NT2/D1 (cell line): ENCODE data around the gene CR1.

Source experiments
- DNase-seq: peaks from one replicate; pipeline ENCODE4 v3.0.0-alpha.2; 2011; ENCODE audit warnings: low read depth, low spot score
- H3K27me3 ChIP-seq: 2 replicates; pipeline ENCODE4 v1.6.0; 2011; ENCODE audit warnings: mild to moderate bottlenecking; ENCODE audit not compliant: insufficient read length, insufficient read depth
- H3K36me3 ChIP-seq: 2 replicates; pipeline ENCODE4 v1.6.1; 2011; ENCODE audit warnings: mild to moderate bottlenecking, low read length, mixed read lengths; ENCODE audit not compliant: insufficient read depth, insufficient read length
- H3K4me1 ChIP-seq: 2 replicates; pipeline ENCODE4 v1.5.1; 2011; ENCODE audit not compliant: insufficient read depth, insufficient read length
- H3K4me3 ChIP-seq: 2 replicates; pipeline ENCODE4 v1.5.1; 2011; ENCODE audit warnings: low read depth; ENCODE audit not compliant: insufficient read length
- H3K9ac ChIP-seq: 2 replicates; pipeline ENCODE4 v1.6.0; 2011; ENCODE audit warnings: low read depth; ENCODE audit not compliant: insufficient read length
- H3K9me3 ChIP-seq: 2 replicates; pipeline ENCODE4 v1.5.1; 2011; ENCODE audit warnings: mild to moderate bottlenecking, low read length; ENCODE audit not compliant: insufficient read depth
- SUZ12 ChIP-seq: IDR thresholded peaks from 2 replicates; pipeline ENCODE4 v1.6.1; 2011; ENCODE audit not compliant: insufficient read length, insufficient read depth; ENCODE audit errors: extremely low read depth
- YY1 ChIP-seq: IDR thresholded peaks from 2 replicates; pipeline ENCODE4 v1.6.1; 2011; ENCODE audit not compliant: insufficient read length, insufficient read depth
- ZNF274 ChIP-seq: IDR thresholded peaks from 2 replicates; pipeline ENCODE4 v1.6.1; 2011; ENCODE audit warnings: mild to moderate bottlenecking, low read depth, low read length

The CR1 gene

DNA sequence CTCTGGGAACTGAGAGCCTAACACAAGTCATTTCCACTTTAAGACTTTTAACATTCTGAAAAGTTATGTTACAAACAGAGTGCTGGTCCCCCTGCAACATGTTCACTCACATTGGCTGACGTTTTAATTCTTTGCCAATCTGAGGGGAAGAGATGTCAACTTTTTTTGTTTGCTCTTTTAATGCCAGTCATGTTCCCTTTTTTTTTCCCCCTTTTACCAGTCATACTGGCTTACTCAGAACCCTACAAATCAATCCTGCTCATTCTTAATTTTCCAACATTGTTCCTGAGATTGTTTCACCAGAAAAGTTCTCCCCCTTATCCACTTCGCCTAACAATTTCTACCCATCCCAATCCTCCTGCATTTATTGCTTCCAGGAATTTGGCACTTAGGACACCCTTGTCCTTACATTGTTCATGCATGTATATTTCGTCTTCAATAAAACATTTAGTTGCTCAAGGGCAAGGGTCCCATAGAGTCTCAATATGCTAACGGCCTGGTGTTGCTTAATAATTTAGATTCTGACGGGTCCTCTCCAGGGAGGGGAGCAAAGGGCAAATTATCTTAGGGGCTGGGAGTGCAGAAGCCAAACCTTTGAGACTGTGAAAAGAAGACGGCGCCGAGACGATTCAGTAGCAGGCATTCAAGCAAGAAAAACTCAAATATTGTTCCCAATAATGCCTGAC, 148.4 kb downstream of the CR1 start:
- H3K27me3 ChIP-seq, result no peaks in the 10 kb centered on the region
- H3K4me3 ChIP-seq, result no peak overlapping the region
- no peak for TF ChIP-seq SUZ12
- TF ChIP-seq ZNF274, result no peak
- TF ChIP-seq YY1, result no peak

DNA sequence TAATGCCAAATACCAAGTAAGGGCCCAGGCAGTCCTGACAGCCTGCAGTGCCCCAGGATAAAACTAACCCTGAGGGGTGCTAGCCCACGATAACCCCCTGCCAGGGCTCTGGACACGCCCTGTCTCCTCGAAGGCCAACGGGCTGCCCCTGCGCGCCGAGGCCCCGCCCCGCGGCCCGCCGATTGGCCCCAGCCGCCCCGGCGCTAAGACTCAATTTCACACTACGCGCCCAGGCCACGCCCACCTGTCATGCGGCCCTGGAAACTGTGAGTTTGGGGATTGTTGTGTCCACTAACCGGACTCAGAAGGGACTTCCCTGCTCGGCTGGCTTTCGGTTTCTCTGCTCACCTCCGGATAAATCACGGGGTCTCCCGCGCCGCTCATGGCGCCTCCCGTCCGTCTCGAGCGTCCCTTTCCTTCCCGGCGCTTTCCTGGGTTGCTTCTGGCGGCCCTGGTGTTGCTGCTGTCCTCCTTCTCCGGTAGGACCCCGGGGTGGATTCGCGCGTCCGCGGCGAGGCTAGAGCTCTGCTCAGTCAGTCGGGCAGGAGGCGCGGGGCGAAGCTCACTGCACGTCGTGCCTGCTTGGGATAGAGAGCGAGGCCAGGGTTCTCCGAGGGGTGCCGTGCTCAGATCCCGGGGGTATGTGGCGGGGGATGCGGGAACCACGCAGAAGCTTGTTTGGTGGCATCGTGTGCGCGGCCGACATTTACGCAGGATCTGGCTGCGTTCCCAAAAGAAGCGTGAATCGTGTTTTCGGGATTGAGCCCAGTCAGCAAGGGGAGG, 149.1 kb downstream of the CR1 start, which contains the start of gene CR1L:
Gene CR1L, plus strand, starts transcription at position 282 of the 783 bp plus-strand sequence. Its CDS starts 101 bp downstream, at position 383.
- H3K27me3 ChIP-seq, result no peaks in the 10 kb centered on the region
- no peaks in the 10 kb centered on the region for H3K4me1 ChIP-seq
- H3K9ac ChIP-seq, result no peak within 1 kb of the TSS
- TF ChIP-seq YY1 (no peak), SUZ12 (no peak), ZNF274 (no peak)
- H3K9me3 ChIP-seq, result peaks cover 14% of the 10 kb centered on the region; the same call in 1 of the 2 replicates
- H3K4me3 ChIP-seq, result no peak within 1 kb of the TSS
- no peaks in the 10 kb centered on the region for H3K36me3 ChIP-seq
- no peak for DNase-seq

More for the DNA sequence above, 148.4 kb downstream of the CR1 start:
- DNase-seq, result no peak
- Histone ChIP-seq H3K36me3 (no peaks in the 10 kb centered on the region), H3K9ac (no peak overlapping the region), H3K9me3 (peaks cover 14% of the 10 kb centered on the region; the same call in 1 of the 2 replicates), H3K4me1 (no peaks in the 10 kb centered on the region)

DNA sequence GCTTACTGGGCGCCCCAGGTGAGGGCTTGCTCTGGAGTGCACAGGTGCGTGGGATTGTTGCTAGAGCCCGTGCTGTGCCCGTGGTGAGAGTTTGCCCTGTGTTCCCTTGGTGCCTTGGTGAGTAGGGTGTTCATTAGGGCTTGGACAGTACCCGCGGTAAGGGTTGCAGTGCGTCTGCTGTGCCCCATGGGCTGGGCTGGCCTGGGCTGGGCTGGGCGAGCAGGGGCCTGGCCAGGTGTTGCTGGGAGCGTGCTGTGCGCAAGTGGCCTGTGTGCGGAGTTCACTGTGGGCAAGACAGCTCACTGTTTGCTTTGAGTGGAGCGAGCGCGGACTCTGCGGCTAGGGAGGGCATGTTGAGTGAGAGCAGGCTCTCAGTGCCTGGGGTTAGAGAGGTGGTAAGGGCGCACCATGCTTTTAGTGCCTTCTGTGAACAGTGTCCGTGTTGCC, 149.7 kb downstream of the CR1 start:
- H3K4me1 ChIP-seq, result no peaks in the 10 kb centered on the region
- DNase-seq, result no peak
- no peak overlapping the region for H3K9ac ChIP-seq
- TF ChIP-seq YY1, result no peak
- TF ChIP-seq ZNF274, result no peak
- no peak for TF ChIP-seq SUZ12
- H3K9me3 ChIP-seq, result peaks cover 14% of the 10 kb centered on the region; the same call in 1 of the 2 replicates
- no peak overlapping the region for H3K4me3 ChIP-seq
- no peaks in the 10 kb centered on the region for H3K27me3 ChIP-seq
- no peaks in the 10 kb centered on the region for H3K36me3 ChIP-seq

DNA sequence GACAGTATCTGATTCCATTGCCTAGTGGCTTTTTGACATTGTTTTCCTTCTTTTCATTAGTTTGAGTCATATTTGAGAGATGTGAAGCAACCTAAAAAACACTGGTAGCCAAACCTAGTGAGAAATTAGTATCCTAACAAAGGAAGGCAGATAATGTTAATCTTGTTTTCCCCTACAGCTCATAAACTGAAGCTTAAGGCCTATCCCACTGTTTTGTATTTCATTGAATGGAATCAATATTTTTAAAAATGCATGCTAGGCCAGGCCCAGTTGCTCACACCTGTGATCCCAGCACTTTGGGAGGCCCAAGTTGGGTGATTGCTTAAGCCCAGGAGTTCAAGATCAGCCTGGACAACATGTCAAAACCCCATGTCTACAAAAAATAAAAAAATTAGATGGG, 150.2 kb downstream of the CR1 start:
- H3K4me1 ChIP-seq, result no peaks in the 10 kb centered on the region
- TF ChIP-seq YY1 (no peak), SUZ12 (no peak), ZNF274 (no peak)
- H3K9ac ChIP-seq, result no peak overlapping the region
- H3K4me3 ChIP-seq, result no peak overlapping the region
- no peak for DNase-seq
- no peaks in the 10 kb centered on the region for H3K36me3 ChIP-seq
- H3K27me3 ChIP-seq, result no peaks in the 10 kb centered on the region
- peaks cover 14% of the 10 kb centered on the region; the same call in 1 of the 2 replicates for H3K9me3 ChIP-seq

DNA sequence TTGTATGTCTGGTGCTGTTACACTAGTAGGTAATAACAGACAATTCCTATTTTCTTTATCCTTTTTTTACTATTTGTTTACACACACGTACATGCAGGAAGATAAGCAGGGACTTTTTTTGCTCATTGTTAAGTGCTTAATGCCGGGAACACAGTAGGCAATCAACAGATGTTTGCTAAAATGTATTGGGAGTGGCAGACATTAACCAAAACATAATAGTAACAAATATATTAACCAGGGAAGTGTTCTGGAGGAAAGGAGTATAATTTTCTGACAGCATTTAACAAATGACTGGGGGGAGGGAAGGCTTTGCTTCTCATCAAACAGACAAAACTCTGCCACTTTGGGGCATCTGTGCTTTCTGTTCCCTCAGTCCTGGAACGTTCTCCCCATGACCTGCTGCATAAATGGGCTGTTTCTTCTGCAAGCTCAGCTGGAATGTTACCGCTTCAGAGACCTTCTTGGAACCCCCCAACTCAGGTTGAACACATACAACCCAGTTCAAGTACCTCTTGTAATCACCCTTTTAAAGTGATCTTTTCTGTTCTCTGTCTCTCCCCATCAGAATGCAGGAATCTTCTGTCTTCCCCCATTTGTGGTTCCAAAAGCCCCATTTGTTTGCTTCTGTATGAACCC, 151.1 kb downstream of the CR1 start:
- peaks cover 14% of the 10 kb centered on the region; the same call in 1 of the 2 replicates for H3K9me3 ChIP-seq
- no peaks in the 10 kb centered on the region for H3K4me1 ChIP-seq
- no peak for DNase-seq
- H3K4me3 ChIP-seq, result no peak overlapping the region
- no peaks in the 10 kb centered on the region for H3K27me3 ChIP-seq
- TF ChIP-seq ZNF274, result no peak
- no peak for TF ChIP-seq SUZ12
- no peak for TF ChIP-seq YY1
- no peaks in the 10 kb centered on the region for H3K36me3 ChIP-seq
- no peak overlapping the region for H3K9ac ChIP-seq

DNA sequence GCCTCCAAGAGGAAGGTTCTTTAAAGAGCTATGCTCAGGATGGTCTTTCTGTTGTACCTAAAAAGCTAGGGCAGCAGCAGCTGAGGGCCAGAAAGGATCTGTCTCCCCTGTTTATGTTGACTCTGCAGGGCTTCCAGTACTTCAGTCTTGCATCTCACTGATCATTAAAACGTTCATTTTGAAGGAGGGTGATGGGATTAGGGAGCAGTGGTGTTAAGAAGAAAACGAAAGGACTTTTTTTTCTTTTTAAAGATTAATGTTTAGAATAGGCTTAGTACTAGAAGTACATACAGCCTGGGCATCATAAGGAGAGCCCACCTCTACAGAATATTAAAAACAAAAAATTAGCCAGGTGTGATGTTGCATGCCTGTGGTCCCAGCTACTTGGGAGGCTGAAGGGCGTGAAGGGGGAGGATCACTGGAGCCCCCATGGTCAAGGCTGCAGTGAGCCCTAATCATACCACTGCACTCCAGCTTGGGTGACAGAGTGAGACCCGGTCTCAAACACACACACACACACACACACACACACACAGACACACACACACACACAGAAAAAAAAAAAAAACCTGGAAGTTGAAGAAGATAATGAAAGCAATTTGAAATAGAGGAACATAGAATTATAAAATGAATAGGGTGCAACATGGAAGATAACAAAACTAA, 151.8 kb downstream of the CR1 start:
- H3K9me3 ChIP-seq, result peaks cover 14% of the 10 kb centered on the region; the same call in 1 of the 2 replicates
- no peaks in the 10 kb centered on the region for H3K4me1 ChIP-seq
- H3K9ac ChIP-seq, result no peak overlapping the region
- no peaks in the 10 kb centered on the region for H3K36me3 ChIP-seq
- TF ChIP-seq YY1 (no peak), SUZ12 (no peak), ZNF274 (no peak)
- H3K27me3 ChIP-seq, result no peaks in the 10 kb centered on the region
- no peak for DNase-seq
- no peak overlapping the region for H3K4me3 ChIP-seq
